A673 (cell line): ENCODE data around the gene PER3.

Source experiments
- EZH2 ChIP-seq: fragments of 200-600 bp; sonication (generic); IDR thresholded peaks from 2 replicates; pipeline ENCODE4 v1.6.1; 2017; ENCODE audit warnings: borderline replicate concordance, low read depth, mild to moderate bottlenecking, mixed read lengths, antibody characterized with exemption, low read length; ENCODE audit not compliant: poor library complexity, severe bottlenecking
- TF ChIP-seq, protein P1 (sequence below): fragments of 300-800, 200-600 bp; sonication (generic); conservative IDR thresholded peaks from 2 replicates; pipeline ENCODE4 v1.5.1; 2017; ENCODE audit warnings: low read depth, mild to moderate bottlenecking, antibody characterized with exemption, low read length, moderate library complexity, mixed read lengths

DNA sequence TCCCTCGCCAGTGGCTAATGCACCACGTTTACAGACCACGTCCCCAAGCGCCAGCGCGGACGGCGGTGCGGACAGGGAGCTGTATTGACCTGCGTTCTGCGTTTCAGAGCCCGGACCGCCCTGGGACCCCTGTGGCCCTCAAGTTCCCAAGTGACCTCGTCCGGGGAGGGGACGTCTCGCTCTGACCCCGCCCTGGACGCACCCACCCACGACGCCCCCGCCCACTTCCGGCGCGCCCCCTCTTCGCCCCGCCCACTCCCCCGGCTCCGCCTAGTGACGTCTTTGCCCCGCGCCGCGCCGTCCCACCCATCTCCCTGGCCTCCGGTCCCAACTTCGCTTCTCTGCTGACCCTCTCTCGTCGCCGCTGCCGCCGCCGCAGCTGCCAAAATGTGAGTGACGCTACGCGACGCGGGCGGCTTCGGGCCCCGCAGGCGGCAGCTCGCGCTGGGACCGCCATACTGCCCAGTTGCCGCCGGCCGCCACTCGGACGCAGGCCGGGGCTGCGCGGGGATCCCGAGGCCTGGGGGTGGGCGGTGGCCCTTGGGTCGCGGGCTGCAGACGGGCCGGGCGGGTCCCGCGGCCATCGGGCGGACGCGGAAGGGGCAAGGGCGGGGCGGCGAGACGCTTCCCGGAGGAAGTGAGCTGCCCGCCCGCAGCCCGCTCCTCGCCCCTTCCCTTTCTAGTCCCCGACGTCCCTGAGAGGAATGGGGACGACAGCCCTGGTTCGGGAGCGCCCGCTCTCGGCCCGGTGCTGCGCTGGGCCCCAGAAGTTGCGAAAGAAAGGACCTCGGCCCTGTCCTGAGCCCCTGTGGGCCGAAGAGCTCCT is 12.9 kb upstream of the PER3 start, which contains the start of gene VAMP3:
- TF ChIP-seq, protein P1, sequence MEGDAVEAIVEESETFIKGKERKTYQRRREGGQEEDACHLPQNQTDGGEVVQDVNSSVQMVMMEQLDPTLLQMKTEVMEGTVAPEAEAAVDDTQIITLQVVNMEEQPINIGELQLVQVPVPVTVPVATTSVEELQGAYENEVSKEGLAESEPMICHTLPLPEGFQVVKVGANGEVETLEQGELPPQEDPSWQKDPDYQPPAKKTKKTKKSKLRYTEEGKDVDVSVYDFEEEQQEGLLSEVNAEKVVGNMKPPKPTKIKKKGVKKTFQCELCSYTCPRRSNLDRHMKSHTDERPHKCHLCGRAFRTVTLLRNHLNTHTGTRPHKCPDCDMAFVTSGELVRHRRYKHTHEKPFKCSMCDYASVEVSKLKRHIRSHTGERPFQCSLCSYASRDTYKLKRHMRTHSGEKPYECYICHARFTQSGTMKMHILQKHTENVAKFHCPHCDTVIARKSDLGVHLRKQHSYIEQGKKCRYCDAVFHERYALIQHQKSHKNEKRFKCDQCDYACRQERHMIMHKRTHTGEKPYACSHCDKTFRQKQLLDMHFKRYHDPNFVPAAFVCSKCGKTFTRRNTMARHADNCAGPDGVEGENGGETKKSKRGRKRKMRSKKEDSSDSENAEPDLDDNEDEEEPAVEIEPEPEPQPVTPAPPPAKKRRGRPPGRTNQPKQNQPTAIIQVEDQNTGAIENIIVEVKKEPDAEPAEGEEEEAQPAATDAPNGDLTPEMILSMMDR, result no peak
- TF ChIP-seq EZH2, result no peak
